C1 segment of cervical spinal cord (tissue), 14 donors: ENCODE results near the gene NRCAM.
A peak's percentile ranks its signal among the peaks of the same experiment; 100 is the strongest.
"Not testable (repeated sequence)": the region's sequence is repeated elsewhere in the genome, so short reads cannot be mapped to it uniquely, and the experiment has no call there.

Experiments
- DNase-seq, 14 donors: peaks; one replicate each; lab custom pipeline; 2025; lab: John Stamatoyannopoulos, UW

The NRCAM gene

GRCh38 chr7:108345710-108346336 is 110.4 kb downstream of the NRCAM start:
- no peak for DNase-seq

GRCh38 chr7:108340856-108341411 is 115.3 kb downstream of the NRCAM start:
- DNase-seq, result no peak

- DNase-seq, result not testable (repeated sequence)
Measured at GRCh38 chr7:108340406-108340805, 115.8 kb downstream of the NRCAM start.

DNA sequence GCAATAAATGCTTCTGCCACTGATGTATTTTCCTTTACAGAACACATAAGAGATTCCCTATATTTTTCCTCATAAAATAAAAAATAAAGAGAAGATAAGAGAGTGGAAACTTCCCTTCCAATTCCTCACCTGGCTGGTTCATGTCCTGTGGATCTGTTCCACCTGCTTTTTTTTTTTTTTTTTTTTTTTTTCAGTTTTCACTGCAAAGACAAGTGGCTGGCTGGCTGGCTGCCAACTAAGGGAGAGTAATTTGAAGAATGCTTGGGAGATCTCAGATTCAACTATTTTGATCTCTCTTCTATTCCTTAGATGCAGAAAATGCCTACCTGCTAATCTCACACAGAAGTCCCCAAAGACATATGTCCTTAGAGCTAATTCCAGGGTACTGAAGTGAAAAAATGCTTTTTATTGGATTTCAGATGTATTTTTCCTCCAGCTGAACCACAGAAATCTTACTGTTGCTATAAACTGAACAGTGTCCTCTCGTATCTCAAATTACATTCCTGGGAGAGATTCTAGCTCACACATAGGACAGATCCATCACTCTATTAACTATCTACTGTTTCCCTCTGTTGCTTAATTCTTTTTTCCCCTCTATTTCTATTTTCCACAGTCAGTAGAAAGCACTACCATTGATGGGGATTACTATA is 120.8 kb downstream of the NRCAM start:
- DNase-seq, result peak in 1 of 14 donors; percentile 14

DNA sequence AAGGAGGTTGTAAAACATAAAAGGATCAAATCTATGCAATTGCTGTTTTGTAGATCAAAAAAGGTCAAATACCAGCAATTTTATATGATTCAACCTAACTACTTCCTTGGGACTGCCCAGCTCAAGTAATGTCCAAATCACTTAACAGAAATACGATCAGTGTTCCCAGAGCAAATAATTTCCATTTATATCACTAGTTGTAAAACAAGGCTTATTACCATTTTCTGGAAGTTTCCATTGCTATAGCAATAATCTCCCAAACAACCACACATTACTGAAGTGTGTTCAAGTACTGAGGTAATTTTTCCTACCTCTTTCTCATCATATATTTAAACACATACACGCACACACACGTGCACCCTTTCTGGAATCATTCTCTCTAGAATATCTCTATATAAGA is 123.3 kb downstream of the NRCAM start:
- DNase-seq, result no peak

- no peak for DNase-seq
Measured at GRCh38 chr7:108331971-108332370, 124.3 kb downstream of the NRCAM start.

- no peak for DNase-seq
Measured at GRCh38 chr7:108330227-108330626, 126.0 kb downstream of the NRCAM start.

GRCh38 chr7:108329514-108329913 is 126.7 kb downstream of the NRCAM start:
- no peak for DNase-seq

- no peak for DNase-seq
Measured at GRCh38 chr7:108328174-108328651, 128.0 kb downstream of the NRCAM start.

GRCh38 chr7:108327353-108327752 is 128.9 kb downstream of the NRCAM start:
- DNase-seq, result no peak

DNA sequence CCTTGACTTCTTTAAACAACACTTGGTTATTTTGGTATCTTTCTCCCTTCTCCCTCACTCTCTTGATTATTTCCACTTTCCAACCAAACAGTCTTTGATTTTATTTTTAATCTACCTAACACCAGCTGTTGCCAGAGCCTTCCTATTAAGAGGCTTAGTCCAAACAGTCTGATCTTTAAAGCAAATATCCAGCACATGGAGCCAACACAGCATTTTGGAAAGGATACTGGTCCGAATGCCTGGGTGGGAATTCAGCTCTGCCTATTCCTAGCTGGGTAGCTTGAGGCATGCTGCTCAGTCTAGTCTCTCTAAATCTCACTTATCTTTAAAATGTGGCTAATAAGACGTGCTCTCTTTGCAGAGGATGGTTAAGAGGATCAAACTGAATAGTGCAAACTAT is 129.3 kb downstream of the NRCAM start:
- DNase-seq, result no peak

DNA sequence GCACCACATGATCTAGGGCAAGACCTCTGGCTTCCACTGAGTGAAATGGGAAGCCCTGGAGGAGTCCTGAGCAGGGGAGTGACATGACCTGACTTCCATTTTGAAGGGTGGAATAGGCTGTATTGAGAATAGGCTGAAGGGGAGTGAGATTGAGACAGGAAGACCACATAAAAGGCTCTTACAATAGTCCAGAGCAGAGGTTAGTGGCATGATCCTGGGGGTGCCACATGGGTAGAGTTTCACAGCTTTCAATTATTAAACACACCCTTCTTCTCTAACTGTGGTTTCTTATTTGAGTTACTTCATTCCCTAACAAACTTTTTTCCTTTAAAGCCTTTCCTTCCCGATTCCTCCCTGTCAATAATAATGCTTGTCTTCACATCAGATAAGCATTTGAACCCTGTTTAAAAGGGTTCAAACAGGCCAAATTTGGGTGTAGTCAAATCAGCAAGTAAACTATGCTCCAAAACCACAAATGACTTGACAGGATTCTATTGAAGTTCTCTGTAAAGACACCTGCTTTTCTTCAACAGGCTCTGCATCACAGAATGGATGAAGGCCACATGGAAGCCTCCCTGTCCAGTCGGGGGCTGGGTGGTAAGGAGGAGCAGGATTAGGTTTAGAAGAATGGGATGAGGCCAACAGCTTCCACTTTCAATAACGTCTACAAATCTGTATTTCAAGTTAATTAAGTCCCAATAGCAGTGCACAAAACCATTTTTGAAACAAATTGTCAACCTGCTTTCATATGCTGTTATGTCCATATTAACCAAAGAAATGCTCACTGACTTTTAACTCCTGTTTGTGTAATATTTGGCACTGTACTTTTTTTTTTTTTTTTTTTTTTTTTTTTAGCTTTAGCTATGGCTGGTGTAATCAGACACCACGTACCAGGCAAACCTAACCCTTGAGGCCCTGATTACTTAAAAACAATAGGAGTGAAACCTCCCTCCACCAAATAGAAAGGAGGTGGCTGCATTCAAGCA is 131.9 kb downstream of the NRCAM start:
- no peak for DNase-seq

- DNase-seq, result no peak
Measured at GRCh38 chr7:108322925-108323832, 133.1 kb downstream of the NRCAM start.

DNA sequence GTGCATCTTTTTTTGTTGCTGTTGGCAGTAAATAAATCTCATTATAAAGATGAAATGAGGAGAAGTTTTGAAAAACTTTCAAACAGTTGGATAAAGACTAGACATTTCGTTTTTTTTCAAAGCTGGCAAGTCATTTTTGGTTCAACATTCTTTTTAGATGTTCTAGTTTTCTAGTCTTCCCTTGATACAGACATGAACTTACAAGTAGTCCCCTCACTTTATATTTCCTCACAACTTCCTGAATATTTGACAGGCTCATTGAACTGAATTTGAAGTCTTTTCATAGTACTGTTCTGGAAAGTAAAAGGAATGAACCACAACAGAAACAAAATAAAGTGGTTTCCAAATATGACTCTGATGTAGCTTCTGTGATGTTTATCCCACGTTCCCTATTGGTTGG is 134.2 kb downstream of the NRCAM start:
- no peak for DNase-seq

- no peak for DNase-seq
Measured at GRCh38 chr7:108321359-108321758, 134.9 kb downstream of the NRCAM start.

DNA sequence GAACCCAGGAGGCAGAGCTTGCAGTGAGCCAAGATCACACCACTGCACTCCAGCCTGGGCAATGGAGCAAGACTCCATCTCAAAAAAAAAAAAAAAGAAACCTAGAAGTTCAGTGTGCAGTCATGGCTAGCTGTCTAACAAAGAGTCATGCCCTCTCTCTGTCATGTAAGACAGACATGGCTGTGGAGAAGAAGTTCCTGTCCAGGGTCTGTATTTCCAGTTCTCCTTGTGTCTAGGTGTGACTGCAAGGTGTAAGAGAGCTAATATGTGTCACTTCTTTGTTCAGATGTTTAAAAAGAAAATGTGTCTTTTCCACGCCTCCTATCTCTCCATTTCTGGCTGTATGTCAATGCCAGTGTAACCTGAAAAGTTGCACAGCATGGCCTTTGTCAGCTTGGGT is 139.5 kb downstream of the NRCAM start:
- DNase-seq, result no peak

DNA sequence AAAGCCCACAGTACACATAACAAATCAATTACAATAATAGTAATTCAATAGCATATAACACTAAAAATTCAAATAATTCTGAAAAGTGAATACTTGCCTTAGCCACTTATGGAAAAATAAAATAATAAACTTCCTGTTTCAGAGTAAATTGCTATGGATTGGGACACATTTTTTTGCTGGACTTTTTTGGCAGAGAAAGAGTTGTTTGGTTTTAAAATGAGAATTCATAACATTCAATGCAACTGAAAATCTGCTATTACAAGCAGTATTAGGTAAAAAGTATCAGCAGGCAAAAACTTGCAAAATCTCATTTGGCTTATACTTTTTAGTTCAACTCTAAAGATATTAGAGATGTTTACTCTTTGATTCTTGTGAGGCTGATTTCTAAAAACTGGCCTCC is 141.7 kb downstream of the NRCAM start:
- no peak for DNase-seq

DNA sequence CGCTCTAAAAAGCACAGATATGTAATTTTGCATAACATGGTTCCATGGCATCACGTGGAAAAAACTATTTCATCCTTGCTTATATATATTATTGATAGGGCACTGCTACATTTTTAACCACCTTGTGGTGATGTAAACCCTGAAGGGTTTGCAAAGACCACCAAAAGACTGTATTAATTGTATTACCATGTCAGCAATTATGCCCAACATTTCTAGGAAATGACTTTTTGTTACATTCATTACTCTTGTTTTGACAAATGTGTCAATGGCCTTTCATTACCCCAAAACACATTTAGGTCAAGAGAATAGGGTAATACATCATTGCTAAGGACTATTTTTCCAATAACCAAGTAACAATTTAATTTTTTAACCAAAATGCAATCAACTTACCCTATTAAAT is 142.2 kb downstream of the NRCAM start:
- DNase-seq, result no peak

DNA sequence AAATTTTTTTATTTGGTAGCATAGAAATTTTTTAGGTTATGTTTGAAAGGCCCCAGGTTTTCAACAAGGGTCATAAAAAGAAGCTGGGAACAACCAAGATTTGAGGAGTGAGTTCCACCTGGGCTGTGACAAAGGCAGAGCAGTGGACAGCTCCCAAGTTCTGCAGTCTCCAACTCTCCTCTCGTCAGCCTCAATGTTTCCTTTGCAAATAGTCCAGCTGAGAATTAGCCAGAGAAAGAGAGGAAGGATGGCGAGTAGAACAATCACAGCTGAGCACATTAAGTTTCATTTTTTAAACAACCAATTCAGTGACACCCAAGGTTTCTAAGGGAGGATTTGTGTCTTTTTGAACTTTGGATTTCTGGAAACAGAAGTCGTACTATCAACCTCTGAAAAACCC is 143.2 kb downstream of the NRCAM start:
- peak in 2 of 14 donors; percentile 8 to 14 for DNase-seq

- no peak for DNase-seq
Measured at GRCh38 chr7:108311446-108312168, 144.6 kb downstream of the NRCAM start.
